A549 (cell line): ENCODE results near the gene DMRT1.
"Not testable (repeated sequence)": the region's sequence is repeated elsewhere in the genome, so short reads cannot be mapped to it uniquely, and the experiment has no call there.

ENCODE experiments used
- BCL3 ChIP-seq: fragments of >200 bp; sonication (Bioruptor Twin); formaldehyde crosslinking; IDR thresholded peaks from 3 replicates; pipeline ENCODE4 v1.6.1; 2016
- CTCF ChIP-seq: fragments of >200 bp; sonication (Bioruptor Twin); formaldehyde crosslinking; IDR thresholded peaks from 3 replicates; pipeline ENCODE4 v1.5.1; 2016
- POLR2A ChIP-seq: IDR thresholded peaks from 2 replicates; pipeline ENCODE4 v1.6.1; 2012; ENCODE audit warnings: mild to moderate bottlenecking, low read length
- RAD21 ChIP-seq, 2 experiments: fragments of >200 bp in 1 of 2; sonication (Bioruptor Twin) in 1 of 2; formaldehyde crosslinking in 1 of 2; IDR thresholded peaks in 1 of 2; conservative IDR thresholded peaks in 1 of 2; 2 replicates in 1 of 2; 3 replicates in 1 of 2; pipeline ENCODE4 v1.6.1; 2012 to 2018; ENCODE audit warnings: inconsistent platforms in 1 of 2

GRCh38 chr9:861525-861924 is 20.0 kb downstream of the DMRT1 start:
- not testable (repeated sequence) for TF ChIP-seq POLR2A; RAD21 (conservative IDR thresholded peaks at IDR 0.05 in 1 of 2, IDR thresholded peaks at IDR 0.05 in 1 of 2); BCL3; CTCF
